GM19238 (cell line): Measurements from ENCODE around the gene FBXW7.

Experiments used
- DNase-seq: peaks from one replicate; pipeline ENCODE4 v3.0.0; 2011; ENCODE audit warnings: low spot score; ENCODE audit not compliant: insufficient read length

FBXW7 gene

GRCh38 chr4:152478461-152479237, 57.2 kb downstream of the FBXW7 start:
- DNase-seq = no peak

GRCh38 chr4:152476796-152477195, 59.1 kb downstream of the FBXW7 start:
- DNase-seq = no peak

GRCh38 chr4:152471251-152471792, 64.6 kb downstream of the FBXW7 start:
- DNase-seq = no peak

GRCh38 chr4:152468408-152468807, 67.5 kb downstream of the FBXW7 start:
- no peak for DNase-seq

GRCh38 chr4:152467101-152467500, 68.8 kb downstream of the FBXW7 start:
- DNase-seq = no peak

- DNase-seq = no peak
Observed at GRCh38 chr4:152464030-152464823, 71.7 kb downstream of the FBXW7 start.

- no peak for DNase-seq
Observed at GRCh38 chr4:152463562-152463961, 72.3 kb downstream of the FBXW7 start.

- no peak for DNase-seq
Observed at GRCh38 chr4:152462695-152463094, 73.2 kb downstream of the FBXW7 start.

- no peak for DNase-seq
Observed at GRCh38 chr4:152462047-152462446, 73.8 kb downstream of the FBXW7 start.

- DNase-seq = no peak
Observed at GRCh38 chr4:152460488-152460887, 75.4 kb downstream of the FBXW7 start.

- DNase-seq = no peak
Observed at GRCh38 chr4:152459326-152459725, 76.6 kb downstream of the FBXW7 start.

- no peak for DNase-seq
Observed at GRCh38 chr4:152458801-152459302, 77.0 kb downstream of the FBXW7 start.

GRCh38 chr4:152456609-152457008, 79.3 kb downstream of the FBXW7 start:
- DNase-seq = no peak

- no peak for DNase-seq
Observed at GRCh38 chr4:152455311-152455710, 80.6 kb downstream of the FBXW7 start.

GRCh38 chr4:152454398-152455011, 81.4 kb downstream of the FBXW7 start:
- no peak for DNase-seq

- DNase-seq = no peak
Observed at GRCh38 chr4:152451496-152451895, 84.4 kb downstream of the FBXW7 start.

GRCh38 chr4:152448854-152449253, 87.0 kb downstream of the FBXW7 start:
- no peak for DNase-seq

GRCh38 chr4:152448038-152448707, 87.7 kb downstream of the FBXW7 start:
- DNase-seq = no peak

- no peak for DNase-seq
Observed at GRCh38 chr4:152443859-152444258, 92.0 kb downstream of the FBXW7 start.

- DNase-seq = no peak
Observed at GRCh38 chr4:152437561-152437960, 98.3 kb downstream of the FBXW7 start.

- DNase-seq = no peak
Observed at GRCh38 chr4:152436384-152436783, 99.5 kb downstream of the FBXW7 start.
